Measurements from ENCODE around the gene IPO13. TPM values are rescaled to one million over a fixed set of nuclear protein-coding genes. Genes with fewer than 3 reads are reported as not detected.

Gene IPO13
- total and polyA plus RNA-seq, 4 donors: 8.6 to 15.1 (median 10.5) TPM

DNA sequence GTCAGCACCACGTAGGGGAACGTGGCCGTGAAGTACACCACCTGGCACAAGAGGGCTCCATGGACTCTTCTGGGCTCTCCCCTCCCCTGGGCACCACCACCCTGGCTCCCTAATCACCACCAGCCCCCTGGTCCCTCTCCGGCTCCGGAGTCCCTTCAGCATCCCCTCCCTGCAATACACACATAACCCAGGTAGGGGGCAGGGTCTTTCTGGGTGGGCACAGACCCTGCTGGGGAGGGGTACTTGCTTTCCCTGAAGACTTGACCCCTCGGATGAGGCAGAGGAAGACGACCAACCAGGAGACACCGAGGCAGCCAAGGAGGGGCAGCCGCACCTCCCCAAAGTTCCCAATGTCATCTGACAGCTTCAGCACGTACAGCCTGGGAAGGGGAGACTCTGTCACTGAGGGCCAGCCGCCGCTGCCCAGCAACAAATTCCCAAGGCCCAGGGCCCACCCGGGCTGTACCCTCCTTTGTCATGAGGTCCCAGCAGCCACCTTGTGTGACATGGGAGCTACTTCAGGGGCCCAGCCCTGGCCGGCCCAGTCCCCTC lies 55.9 kb downstream of the IPO13 start:
- Histone ChIP-seq H3K4me3 (ENCODE audit: low read depth in 1 of 3, low read length in 3 of 3) (no peak overlapping the region), H3K4me1 (ENCODE audit: control insufficient read depth in 4 of 4, insufficient read depth in 4 of 4, low read length in 3 of 4) (peaks cover 0 to 4% (median 1%) of the 10 kb centered on the region in 4 donors), H3K36me3 (ENCODE audit: control insufficient read depth in 4 of 4, insufficient read depth in 3 of 4, low read depth in 1 of 4, low read length in 3 of 4) (no peaks in the 10 kb centered on the region), H3K27ac (ENCODE audit: low read depth in 1 of 2, low read length in 2 of 2) (no peak overlapping the region), H3K27me3 (ENCODE audit: control insufficient read depth in 4 of 4, insufficient read depth in 4 of 4, low read length in 3 of 4) (no peaks in the 10 kb centered on the region), H3K9me3 (ENCODE audit: control insufficient read depth in 4 of 4, low read length in 3 of 4) (no peaks in the 10 kb centered on the region), H3K9ac (ENCODE audit: low read depth in 1 of 2, low read length in 2 of 2) (no peak overlapping the region)
- TF ChIP-seq, protein P1, sequence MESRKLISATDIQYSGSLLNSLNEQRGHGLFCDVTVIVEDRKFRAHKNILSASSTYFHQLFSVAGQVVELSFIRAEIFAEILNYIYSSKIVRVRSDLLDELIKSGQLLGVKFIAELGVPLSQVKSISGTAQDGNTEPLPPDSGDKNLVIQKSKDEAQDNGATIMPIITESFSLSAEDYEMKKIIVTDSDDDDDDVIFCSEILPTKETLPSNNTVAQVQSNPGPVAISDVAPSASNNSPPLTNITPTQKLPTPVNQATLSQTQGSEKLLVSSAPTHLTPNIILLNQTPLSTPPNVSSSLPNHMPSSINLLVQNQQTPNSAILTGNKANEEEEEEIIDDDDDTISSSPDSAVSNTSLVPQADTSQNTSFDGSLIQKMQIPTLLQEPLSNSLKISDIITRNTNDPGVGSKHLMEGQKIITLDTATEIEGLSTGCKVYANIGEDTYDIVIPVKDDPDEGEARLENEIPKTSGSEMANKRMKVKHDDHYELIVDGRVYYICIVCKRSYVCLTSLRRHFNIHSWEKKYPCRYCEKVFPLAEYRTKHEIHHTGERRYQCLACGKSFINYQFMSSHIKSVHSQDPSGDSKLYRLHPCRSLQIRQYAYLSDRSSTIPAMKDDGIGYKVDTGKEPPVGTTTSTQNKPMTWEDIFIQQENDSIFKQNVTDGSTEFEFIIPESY (IDR thresholded peaks at IDR 0.05): no peak
- TF ChIP-seq, protein P2, sequence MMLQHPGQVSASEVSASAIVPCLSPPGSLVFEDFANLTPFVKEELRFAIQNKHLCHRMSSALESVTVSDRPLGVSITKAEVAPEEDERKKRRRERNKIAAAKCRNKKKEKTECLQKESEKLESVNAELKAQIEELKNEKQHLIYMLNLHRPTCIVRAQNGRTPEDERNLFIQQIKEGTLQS (IDR thresholded peaks at IDR 0.05): no peak
- TF ChIP-seq GABPA (IDR thresholded peaks at IDR 0.05 in 1 of 2, conservative IDR thresholded peaks at IDR 0.05 in 1 of 2): no peak
- no peak for TF ChIP-seq MAX (IDR thresholded peaks at IDR 0.05)
- TF ChIP-seq HNF4A (conservative IDR thresholded peaks at IDR 0.05): no peak
- no peak for TF ChIP-seq RAD21 (IDR thresholded peaks at IDR 0.05)
- no peak for TF ChIP-seq REST (IDR thresholded peaks at IDR 0.05)
- no peak for TF ChIP-seq EGR1 (IDR thresholded peaks at IDR 0.05; ENCODE audit: low read depth in 2 of 2)
- no peak for TF ChIP-seq NR2F2 (IDR thresholded peaks at IDR 0.05)
- TF ChIP-seq RXRA (IDR thresholded peaks at IDR 0.05): no peak
- no peak for TF ChIP-seq YY1 (IDR thresholded peaks at IDR 0.05)
- no peak for TF ChIP-seq FOXA2 (IDR thresholded peaks at IDR 0.05)
- WGBS: 89% methylated on average over 14 of the region's 14 CpGs
- DNase-seq (ENCODE audit: low spot score): no peak

DNA sequence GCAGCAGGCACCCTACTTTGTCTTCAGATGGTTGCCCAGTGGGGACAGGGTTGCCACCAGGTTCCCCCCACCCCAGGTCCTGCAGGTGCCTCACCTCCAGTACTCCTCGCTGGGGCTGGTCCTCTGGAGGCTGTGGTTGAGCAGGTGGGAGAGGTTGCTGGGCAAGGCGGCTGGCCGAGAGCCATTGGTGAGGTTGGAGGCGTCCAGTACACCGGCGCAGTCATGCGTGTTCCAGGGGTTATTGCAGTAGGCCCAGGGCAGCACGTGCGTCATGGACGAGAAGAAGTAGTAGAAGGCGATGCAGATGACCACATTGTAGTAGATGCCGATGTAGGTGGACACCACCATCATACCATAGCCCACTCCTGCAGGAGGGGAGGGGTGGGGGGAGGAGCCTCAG lies 61.5 kb downstream of the IPO13 start:
- Histone ChIP-seq H3K9me3 (ENCODE audit: control insufficient read depth in 4 of 4, low read length in 3 of 4) (no peaks in the 10 kb centered on the region), H3K27ac (ENCODE audit: low read depth in 1 of 2, low read length in 2 of 2) (no peak overlapping the region), H3K9ac (ENCODE audit: low read depth in 1 of 2, low read length in 2 of 2) (no peak overlapping the region), H3K4me1 (ENCODE audit: control insufficient read depth in 4 of 4, insufficient read depth in 4 of 4, low read length in 3 of 4) (peaks cover 0 to 4% (median 1%) of the 10 kb centered on the region in 4 donors), H3K36me3 (ENCODE audit: control insufficient read depth in 4 of 4, insufficient read depth in 3 of 4, low read depth in 1 of 4, low read length in 3 of 4) (no peaks in the 10 kb centered on the region), H3K27me3 (ENCODE audit: control insufficient read depth in 4 of 4, insufficient read depth in 4 of 4, low read length in 3 of 4) (no peaks in the 10 kb centered on the region), H3K4me3 (ENCODE audit: low read depth in 1 of 3, low read length in 3 of 3) (no peak overlapping the region)
- WGBS: 94% methylated on average over 12 of the region's 12 CpGs
- no peak for DNase-seq (ENCODE audit: low spot score)
- TF ChIP-seq, protein P3, sequence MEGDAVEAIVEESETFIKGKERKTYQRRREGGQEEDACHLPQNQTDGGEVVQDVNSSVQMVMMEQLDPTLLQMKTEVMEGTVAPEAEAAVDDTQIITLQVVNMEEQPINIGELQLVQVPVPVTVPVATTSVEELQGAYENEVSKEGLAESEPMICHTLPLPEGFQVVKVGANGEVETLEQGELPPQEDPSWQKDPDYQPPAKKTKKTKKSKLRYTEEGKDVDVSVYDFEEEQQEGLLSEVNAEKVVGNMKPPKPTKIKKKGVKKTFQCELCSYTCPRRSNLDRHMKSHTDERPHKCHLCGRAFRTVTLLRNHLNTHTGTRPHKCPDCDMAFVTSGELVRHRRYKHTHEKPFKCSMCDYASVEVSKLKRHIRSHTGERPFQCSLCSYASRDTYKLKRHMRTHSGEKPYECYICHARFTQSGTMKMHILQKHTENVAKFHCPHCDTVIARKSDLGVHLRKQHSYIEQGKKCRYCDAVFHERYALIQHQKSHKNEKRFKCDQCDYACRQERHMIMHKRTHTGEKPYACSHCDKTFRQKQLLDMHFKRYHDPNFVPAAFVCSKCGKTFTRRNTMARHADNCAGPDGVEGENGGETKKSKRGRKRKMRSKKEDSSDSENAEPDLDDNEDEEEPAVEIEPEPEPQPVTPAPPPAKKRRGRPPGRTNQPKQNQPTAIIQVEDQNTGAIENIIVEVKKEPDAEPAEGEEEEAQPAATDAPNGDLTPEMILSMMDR (IDR thresholded peaks at IDR 0.05; ENCODE audit: low read depth, low read length, missing input control): no peak

Measured in liver (tissue), 9 donors.